Calu3 (cell line): ENCODE results near the gene SEMA6B. TPM values are rescaled to one million over a fixed set of nuclear protein-coding genes. Genes with fewer than 3 reads are reported as not detected.

Experiments
- BruUV-seq: library from RNA; stranded (reverse); fragments of 400-500 nt; replicated peaks from 2 replicates; lab custom pipeline; 2021; lab: Mats Ljungman, UMichigan
- CTCF ChIA-PET: fragments of 300-600 bp; sonication (Branson Sonifier 250); formaldehyde crosslinking; loops from one replicate; lab custom pipeline; 2022; ENCODE audit warnings: antibody characterized with exemption; lab: Charles Lee
- DNase-seq: peaks from one replicate; pipeline ENCODE4 v3.0.0; 2022
- H3K27ac Mint-ChIP-seq: one replicate; pipeline ENCODE4 v1.8.0; 2022; ENCODE audit warnings: mixed read lengths; ENCODE audit not compliant: unreplicated experiment
- H3K27me3 Mint-ChIP-seq: one replicate; pipeline ENCODE4 v1.8.0; 2022; ENCODE audit warnings: mixed read lengths; ENCODE audit not compliant: unreplicated experiment
- H3K36me3 Mint-ChIP-seq: one replicate; pipeline ENCODE4 v1.8.0; 2022; ENCODE audit warnings: mild to moderate bottlenecking, moderate library complexity, mixed read lengths; ENCODE audit not compliant: insufficient read depth, unreplicated experiment
- H3K4me1 Mint-ChIP-seq: one replicate; pipeline ENCODE4 v1.8.0; 2022; ENCODE audit warnings: mild to moderate bottlenecking, low read depth, mixed read lengths; ENCODE audit not compliant: unreplicated experiment
- H3K4me3 Mint-ChIP-seq: one replicate; pipeline ENCODE4 v1.8.0; 2022; ENCODE audit warnings: mild to moderate bottlenecking, low read depth, moderate library complexity, mixed read lengths; ENCODE audit not compliant: unreplicated experiment
- H3K9me3 Mint-ChIP-seq: one replicate; pipeline ENCODE4 v1.8.0; 2022; ENCODE audit warnings: low read depth, mixed read lengths; ENCODE audit not compliant: unreplicated experiment
- intact Hi-C: fragments of 100-400 bp; cut with micrococcal nuclease; formaldehyde crosslinking; loops from one replicate; pipeline ENCODE4 v1.10.0; 2022; ENCODE audit not compliant: unreplicated experiment
- total RNA-seq: library from RNA; stranded (reverse); gene quantifications from 2 replicates; pipeline ENCODE4 v1.2.3, GENCODE V29; 2022
- TF ChIP-seq, protein P1 (sequence below): fragments of 200-600 bp; IDR thresholded peaks from one replicate; pipeline ENCODE4 v1.8.0; 2022; ENCODE audit warnings: antibody characterized with exemption; ENCODE audit not compliant: unreplicated experiment

The SEMA6B gene
- total RNA-seq, 1 experiment from 2014 or later: 0.21 TPM

DNA sequence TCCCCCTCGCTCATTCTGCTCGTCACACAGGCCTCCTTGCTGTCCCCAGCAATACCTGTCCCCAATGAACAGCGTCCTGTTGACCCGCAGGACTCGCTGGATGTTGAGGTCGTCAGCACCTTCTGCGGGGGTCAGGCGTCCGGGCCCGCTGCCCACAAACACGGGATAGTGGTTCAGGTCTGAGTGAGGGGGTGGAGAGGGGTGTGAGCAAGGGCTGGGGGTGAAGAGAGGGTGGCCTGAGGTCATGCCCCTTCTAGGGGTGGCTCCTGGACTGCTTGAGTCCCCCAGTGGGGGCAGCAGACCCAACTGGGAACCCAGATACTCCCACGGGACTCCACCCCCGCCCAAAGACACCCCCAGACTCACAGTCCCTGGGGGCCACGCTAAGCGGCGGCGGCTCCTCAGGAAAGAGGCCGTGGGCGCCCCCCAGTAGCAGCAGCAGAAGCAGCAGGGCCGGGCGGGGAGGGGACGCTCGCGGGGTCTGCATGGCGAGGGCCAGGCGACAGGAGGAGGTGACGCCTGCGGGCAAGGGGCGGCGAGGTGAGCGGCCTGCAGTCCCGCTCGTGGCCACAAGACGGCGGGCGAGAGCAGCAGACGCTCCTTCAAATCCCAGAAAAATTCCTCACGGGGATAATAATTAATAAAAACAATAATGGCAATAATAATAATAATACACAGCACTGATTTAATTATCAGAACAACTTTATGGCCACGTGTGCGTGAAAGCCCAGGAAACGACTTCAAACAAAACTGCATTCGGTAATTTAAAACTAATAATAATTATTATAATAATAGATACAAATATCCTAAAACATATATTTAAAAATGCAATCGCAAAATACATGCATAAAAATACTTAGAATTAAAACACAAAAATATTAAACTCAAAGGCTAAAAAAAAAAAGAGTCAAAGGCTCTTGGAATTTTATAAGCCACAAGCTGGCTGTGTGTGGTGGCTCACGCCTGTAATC lies 1.2 kb downstream of the SEMA6B start:
- TF ChIP-seq, protein P1, sequence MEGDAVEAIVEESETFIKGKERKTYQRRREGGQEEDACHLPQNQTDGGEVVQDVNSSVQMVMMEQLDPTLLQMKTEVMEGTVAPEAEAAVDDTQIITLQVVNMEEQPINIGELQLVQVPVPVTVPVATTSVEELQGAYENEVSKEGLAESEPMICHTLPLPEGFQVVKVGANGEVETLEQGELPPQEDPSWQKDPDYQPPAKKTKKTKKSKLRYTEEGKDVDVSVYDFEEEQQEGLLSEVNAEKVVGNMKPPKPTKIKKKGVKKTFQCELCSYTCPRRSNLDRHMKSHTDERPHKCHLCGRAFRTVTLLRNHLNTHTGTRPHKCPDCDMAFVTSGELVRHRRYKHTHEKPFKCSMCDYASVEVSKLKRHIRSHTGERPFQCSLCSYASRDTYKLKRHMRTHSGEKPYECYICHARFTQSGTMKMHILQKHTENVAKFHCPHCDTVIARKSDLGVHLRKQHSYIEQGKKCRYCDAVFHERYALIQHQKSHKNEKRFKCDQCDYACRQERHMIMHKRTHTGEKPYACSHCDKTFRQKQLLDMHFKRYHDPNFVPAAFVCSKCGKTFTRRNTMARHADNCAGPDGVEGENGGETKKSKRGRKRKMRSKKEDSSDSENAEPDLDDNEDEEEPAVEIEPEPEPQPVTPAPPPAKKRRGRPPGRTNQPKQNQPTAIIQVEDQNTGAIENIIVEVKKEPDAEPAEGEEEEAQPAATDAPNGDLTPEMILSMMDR: peak; percentile 97
- Mint-ChIP-seq H3K4me1 (no peaks in the 10 kb centered on the region), H3K27ac (no peak overlapping the region), H3K36me3 (peaks cover 26% of the 10 kb centered on the region), H3K4me3 (no peak overlapping the region), H3K27me3 (peaks cover 16% of the 10 kb centered on the region), H3K9me3 (peaks cover 4% of the 10 kb centered on the region)
- CTCF ChIA-PET: interaction anchor here (0.7 to 1.1 kb wide), 2 partner anchors 35 to 42 kb away, joined by 3 to 7 read pairs; no protein-coding TSS in a partner anchor
- intact Hi-C loops: no loop called here
- no TSS peak for BruUV-seq
- DNase-seq: peak; percentile 51

DNA sequence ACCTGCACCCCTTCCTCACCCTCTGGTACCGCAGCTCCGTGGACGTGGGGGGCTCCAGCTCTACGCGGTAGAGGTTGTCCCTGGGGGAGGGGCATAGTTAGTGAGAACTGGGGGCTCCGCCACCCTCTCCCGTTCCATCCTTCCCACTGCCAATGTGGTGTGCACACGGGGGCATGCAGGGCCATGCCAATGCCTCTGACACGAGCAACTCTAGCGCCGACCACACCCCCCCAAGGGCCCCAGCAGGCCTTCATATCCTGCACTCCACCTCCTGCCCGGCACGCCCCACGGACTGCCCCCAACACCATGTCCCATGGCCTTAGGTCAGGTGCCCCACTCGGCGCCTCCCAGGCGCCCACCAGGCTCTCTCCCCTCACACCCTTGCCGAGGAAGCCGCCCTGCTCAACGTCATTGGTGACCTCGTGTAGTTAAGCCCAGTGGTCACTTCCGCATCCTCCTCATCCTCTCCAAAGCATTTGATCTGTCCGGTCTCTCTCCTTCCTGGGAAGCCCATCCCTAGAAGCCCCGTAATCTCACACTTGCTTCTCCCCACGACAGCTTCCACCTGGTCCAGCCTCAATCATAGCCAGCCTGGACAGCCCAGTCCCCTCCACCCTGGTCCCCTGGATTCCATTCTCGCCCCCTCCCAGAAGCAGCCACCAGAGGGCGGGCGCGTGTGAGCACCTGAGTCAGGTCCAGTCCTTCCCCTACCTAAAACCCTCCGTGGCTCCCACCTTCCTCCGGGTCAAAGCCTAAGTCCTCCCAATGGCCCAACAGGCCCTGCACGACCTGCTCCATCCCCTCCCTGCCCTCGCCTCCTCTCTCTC lies 2.1 kb downstream of the SEMA6B start:
- intact Hi-C loops: no loop called here
- peaks cover 26% of the 10 kb centered on the region for H3K36me3 Mint-ChIP-seq
- peaks cover 8% of the 10 kb centered on the region for H3K9me3 Mint-ChIP-seq
- CTCF ChIA-PET: interaction anchor here (1.2 kb wide), 1 partner anchor 16 kb away, joined by 5 read pairs; no protein-coding TSS in a partner anchor
- DNase-seq: peak; percentile 54
- peak overlapping the region; percentile 42 for H3K27ac Mint-ChIP-seq
- TF ChIP-seq, protein P1: no peak
- no peaks in the 10 kb centered on the region for H3K4me1 Mint-ChIP-seq
- H3K4me3 Mint-ChIP-seq: no peak overlapping the region
- no TSS peak for BruUV-seq
- H3K27me3 Mint-ChIP-seq: peaks cover 25% of the 10 kb centered on the region

DNA sequence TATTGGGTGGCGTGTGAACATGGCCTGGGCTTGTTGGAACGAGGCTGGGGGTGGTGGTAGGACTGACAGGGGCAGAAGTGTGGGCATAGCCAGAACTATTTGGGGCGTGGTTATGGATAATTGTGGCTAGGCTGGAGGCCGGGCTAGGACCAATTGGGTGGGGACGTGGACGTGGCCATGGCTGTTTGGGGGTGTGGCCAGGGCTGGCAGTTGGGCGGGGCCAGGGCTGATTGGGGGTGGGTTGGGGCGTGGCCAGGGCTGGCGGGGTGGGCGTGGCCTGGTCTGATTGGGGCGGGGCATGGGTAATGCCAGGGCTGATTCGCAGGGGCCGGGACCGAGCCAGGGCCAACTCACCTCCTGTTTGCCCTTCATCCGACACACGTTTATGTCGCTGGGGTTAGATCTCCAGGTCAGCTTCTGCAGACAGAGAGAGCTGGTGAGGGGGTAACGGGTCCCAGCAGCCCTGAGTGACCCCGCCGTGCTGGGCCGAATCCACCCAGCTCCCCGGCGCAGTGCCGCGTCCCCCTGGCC lies 2.8 kb downstream of the SEMA6B start:
- DNase-seq: peak; percentile 74
- TF ChIP-seq, protein P1: no peak
- no peak overlapping the region for H3K27ac Mint-ChIP-seq
- CTCF ChIA-PET: interaction anchor here (1.2 kb wide), 1 partner anchor 15 kb away, joined by 5 read pairs; no protein-coding TSS in a partner anchor
- no TSS peak for BruUV-seq
- H3K4me1 Mint-ChIP-seq: no peaks in the 10 kb centered on the region
- peaks cover 26% of the 10 kb centered on the region for H3K36me3 Mint-ChIP-seq
- H3K9me3 Mint-ChIP-seq: peaks cover 8% of the 10 kb centered on the region
- intact Hi-C loops: no loop called here
- peaks cover 32% of the 10 kb centered on the region for H3K27me3 Mint-ChIP-seq
- H3K4me3 Mint-ChIP-seq: peak overlapping the region; percentile 64
